Hippocampal formation (tissue), 2 donors: ENCODE results near the gene FOXJ3.
"Not testable (repeated sequence)": the region's sequence is repeated elsewhere in the genome, so short reads cannot be mapped to it uniquely, and the experiment has no call there.

Experiments used
- DNase-seq, 2 donors: peaks; one replicate each; lab custom pipeline; 2025; lab: John Stamatoyannopoulos, UW

The FOXJ3 gene

GRCh38 chr1:42251042-42251441 lies 84.0 kb downstream of the FOXJ3 start:
- no peak for DNase-seq

DNA sequence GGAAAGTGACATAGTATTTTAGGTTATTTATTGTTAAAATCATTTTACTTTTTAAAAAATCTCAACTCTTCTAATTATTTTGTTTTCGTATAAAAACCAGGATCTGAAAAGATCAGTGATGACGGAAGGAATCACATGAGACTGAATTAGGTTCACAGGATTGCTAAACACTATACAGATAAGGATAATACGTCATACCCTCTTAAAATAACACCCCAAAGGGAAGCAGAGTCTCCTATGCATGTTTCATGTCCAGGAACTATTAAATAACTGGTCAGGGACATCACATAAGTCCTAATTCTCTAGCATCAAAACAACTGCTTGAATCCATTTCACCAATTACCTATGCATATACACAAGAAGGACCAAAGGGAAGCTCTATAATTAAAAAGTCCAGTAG lies 84.9 kb downstream of the FOXJ3 start:
- DNase-seq, result no peak

GRCh38 chr1:42240966-42241755 lies 93.9 kb downstream of the FOXJ3 start:
- no peak for DNase-seq

DNA sequence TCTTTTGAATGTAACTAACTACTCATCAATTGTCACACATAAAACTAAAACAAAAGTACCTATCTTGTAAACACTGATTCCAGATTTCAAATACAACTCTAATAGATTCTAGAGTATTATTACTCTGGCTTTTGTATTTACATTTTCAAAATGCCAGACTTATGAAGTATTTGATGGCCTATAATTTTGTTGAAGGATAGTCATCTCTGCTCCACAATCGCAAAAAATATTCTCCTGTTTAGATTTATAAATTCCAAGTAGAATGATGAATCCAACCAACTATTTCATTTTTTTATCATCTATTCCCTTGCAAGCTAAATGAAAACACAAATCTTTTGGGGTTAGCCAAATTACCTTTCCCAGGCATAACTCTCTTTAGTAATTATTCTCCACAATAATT lies 95.5 kb downstream of the FOXJ3 start:
- no peak for DNase-seq

GRCh38 chr1:42239041-42239440 lies 96.0 kb downstream of the FOXJ3 start:
- no peak for DNase-seq

DNA sequence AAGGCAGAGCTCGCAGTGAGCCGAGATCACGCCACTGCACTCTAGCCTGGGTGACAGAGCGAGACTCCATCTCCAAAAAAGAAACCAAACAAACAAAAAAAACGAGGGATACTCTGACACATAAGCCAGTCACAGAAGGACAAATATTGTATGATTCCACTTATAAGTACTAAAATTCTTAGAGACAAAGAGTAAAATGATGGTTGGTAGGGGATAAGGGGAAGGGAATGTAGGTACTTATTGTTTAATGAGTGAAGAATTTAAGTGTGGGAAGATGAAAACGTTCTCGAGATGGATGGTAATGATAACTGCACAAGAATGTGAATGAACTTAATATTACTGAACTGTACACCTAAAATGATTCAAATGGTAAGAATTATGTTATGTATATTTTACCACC lies 103.8 kb downstream of the FOXJ3 start:
- no peak for DNase-seq

- no peak for DNase-seq
Observed at GRCh38 chr1:42228938-42229337, 106.1 kb downstream of the FOXJ3 start.

DNA sequence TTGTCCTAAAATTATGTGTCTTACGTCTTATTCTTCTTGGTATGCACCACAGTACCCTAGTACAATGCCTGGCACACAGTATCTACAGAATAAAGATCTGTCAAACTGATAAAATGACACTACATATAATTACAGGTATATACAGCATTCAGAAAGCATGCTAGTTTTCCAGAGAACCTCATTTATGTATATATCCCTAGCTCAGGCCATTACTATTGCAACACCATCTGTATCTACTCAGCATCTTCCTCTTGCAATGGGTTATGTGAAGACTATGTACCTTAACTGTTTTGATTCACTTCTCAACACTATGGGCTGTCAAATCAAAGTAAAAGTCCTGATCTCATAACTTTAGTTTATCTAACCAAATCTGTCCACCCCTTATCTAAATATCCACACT lies 112.0 kb downstream of the FOXJ3 start:
- no peak for DNase-seq

- no peak for DNase-seq
Observed at GRCh38 chr1:42221952-42222606, 113.0 kb downstream of the FOXJ3 start.

- DNase-seq, result no peak
Observed at GRCh38 chr1:42221456-42221855, 113.6 kb downstream of the FOXJ3 start.

- DNase-seq, result no peak
Observed at GRCh38 chr1:42219627-42220026, 115.4 kb downstream of the FOXJ3 start.

DNA sequence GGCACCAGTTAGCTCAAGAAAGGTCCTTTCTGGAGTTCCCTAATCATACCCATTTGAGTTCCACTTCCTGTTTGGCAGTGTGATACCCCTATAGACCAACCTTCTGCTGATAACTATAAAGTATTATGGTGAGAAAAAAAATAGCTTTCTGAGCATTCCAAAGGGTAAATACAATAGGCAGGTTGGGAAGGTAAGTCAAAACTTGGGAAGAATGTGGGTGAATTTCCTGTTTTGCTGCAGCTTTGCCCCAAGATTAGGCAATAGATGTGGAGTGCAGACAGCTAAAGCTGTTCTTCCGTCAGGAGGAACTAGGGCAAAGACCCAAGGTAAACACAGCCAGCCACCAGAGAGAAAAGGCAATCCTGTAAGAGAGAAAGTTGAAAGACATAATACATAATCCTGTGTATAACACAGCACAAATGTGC lies 120.6 kb downstream of the FOXJ3 start:
- no peak for DNase-seq

- no peak for DNase-seq
Observed at GRCh38 chr1:42211224-42211623, 123.8 kb downstream of the FOXJ3 start.

GRCh38 chr1:42210421-42211133 lies 124.5 kb downstream of the FOXJ3 start:
- no peak for DNase-seq

DNA sequence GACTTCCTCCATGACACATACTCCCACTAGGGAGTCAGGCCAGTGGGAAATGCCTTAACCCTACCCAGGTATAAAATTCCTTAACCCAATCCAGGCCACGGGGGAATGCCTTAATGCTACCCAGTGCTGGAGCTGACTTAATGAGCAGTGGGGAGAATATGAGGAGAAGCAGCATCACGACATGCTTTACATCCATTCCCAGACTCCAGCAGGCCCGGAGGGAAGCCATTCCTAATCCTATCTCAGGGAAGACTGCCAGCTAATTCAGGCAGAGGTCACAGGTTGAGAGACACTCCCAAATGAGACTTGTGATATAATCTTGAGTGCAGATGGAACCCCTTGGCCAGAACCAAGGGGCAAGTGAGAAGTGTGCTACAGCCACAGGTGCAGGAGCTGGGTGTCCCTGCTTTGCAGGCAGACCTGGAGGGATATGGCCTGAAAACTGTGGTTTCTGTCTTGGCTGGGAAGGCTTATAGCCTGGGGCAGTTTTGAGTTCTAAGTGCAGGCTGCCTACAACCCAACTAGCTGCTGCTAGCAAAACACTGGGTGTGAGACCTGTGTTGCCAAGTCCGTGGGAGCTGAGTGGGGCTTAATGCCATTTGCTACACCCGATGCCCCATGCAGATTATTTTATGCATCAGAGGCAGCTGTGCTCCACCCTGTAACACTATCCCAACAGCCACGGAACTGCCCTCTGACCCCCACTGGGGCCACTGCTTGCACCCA lies 125.3 kb downstream of the FOXJ3 start:
- no peak for DNase-seq

GRCh38 chr1:42206930-42207329 lies 128.1 kb downstream of the FOXJ3 start:
- DNase-seq, result not testable (repeated sequence)

- DNase-seq, result no peak
Observed at GRCh38 chr1:42206164-42206563, 128.9 kb downstream of the FOXJ3 start.

DNA sequence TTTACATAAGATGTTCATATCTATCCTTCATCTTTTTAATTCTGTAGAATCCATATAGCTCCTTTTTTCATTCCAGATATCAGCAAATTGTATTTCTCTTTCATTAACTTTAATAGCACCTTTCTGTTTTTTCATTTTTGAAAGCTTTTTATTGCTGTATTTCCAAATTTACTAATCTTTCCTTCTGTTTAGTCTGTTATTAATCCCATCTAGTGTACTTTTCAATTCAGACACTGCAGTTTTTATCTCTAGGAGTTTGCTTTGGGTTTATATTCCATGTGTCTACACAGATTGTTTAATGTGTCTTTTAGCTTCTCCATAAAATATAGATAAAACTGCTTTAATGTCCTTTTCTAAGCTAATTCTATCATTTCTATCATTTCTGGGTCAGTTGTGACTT lies 133.0 kb downstream of the FOXJ3 start:
- no peak for DNase-seq

GRCh38 chr1:42198251-42198650 lies 136.8 kb downstream of the FOXJ3 start:
- DNase-seq, result no peak

DNA sequence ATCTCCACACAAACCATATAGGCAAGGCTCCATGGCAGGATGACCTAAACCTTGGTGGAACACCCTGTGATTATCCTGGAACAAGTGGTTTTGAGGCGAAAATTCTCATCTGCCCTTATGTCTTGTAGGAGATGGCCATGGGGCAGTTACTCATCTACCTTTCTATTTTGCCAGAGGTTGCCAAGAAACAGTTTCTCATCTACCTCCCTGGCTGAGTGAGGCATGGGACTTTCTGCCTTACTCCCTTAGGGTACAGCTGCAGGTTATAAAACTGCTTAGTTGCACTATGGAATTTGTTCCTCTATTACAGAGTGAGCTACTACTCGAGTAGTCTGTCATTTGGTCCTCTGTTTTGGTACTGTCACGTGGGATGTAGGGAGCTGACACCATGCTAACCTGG lies 139.2 kb downstream of the FOXJ3 start:
- no peak for DNase-seq

GRCh38 chr1:42192106-42192505 lies 142.9 kb downstream of the FOXJ3 start:
- no peak for DNase-seq

GRCh38 chr1:42191319-42191718 lies 143.7 kb downstream of the FOXJ3 start:
- no peak for DNase-seq
